Liver (tissue), 9 donors: Measurements from ENCODE around the gene MED15. TPM values are rescaled to one million over a fixed set of nuclear protein-coding genes. Genes with fewer than 3 reads are reported as not detected.

Experiments used
- DNase-seq: peaks from one replicate; pipeline ENCODE4 v3.0.0-alpha.2; 2017; ENCODE audit warnings: low spot score
- H3K27ac ChIP-seq, 2 donors: one replicate each; pipeline ENCODE4 v1.7.0; 2013; ENCODE audit warnings: inconsistent platforms in 2 of 2, low read length in 2 of 2, control low read depth in 1 of 2, low read depth in 1 of 2, mild to moderate bottlenecking in 1 of 2
- H3K27me3 ChIP-seq, 4 donors: one replicate each; pipeline versions ENCODE4 v1.6.1 to v1.7.0; 2013; ENCODE audit warnings: low read length in 3 of 4, inconsistent platforms in 1 of 4, mild to moderate bottlenecking in 1 of 4, moderate library complexity in 1 of 4; ENCODE audit not compliant: control insufficient read depth in 4 of 4, insufficient read depth in 4 of 4
- H3K36me3 ChIP-seq, 4 donors: one replicate each; pipeline versions ENCODE4 v1.6.1 to v1.7.0; 2013; ENCODE audit warnings: low read length in 3 of 4, mild to moderate bottlenecking in 3 of 4, low read depth in 1 of 4, moderate library complexity in 1 of 4; ENCODE audit not compliant: control insufficient read depth in 4 of 4, insufficient read depth in 3 of 4
- H3K4me1 ChIP-seq, 4 donors: one replicate each; pipeline versions ENCODE4 v1.6.1 to v1.7.0; 2013; ENCODE audit warnings: low read length in 3 of 4, mild to moderate bottlenecking in 3 of 4, moderate library complexity in 1 of 4; ENCODE audit not compliant: control insufficient read depth in 4 of 4, insufficient read depth in 4 of 4
- H3K4me3 ChIP-seq, 3 donors: one replicate each; pipeline versions ENCODE4 v1.6.1 to v1.7.0; 2013; ENCODE audit warnings: low read length in 3 of 3, control low read depth in 1 of 3, low read depth in 1 of 3, mild to moderate bottlenecking in 1 of 3
- H3K9ac ChIP-seq, 2 donors: one replicate each; pipeline ENCODE4 v1.7.0; 2013; ENCODE audit warnings: low read length in 2 of 2, mild to moderate bottlenecking in 2 of 2, moderate library complexity in 2 of 2, control low read depth in 1 of 2, low read depth in 1 of 2
- H3K9me3 ChIP-seq, 4 donors: one replicate each; pipeline versions ENCODE4 v1.6.1 to v1.7.0; 2013; ENCODE audit warnings: low read length in 3 of 4; ENCODE audit not compliant: control insufficient read depth in 4 of 4
- ATF3 ChIP-seq: IDR thresholded peaks from 2 replicates; pipeline ENCODE4 v1.6.1; 2016; ENCODE audit warnings: antibody characterized with exemption
- CTCF ChIP-seq: fragments of 150-350 bp; IDR thresholded peaks from 2 replicates; pipeline ENCODE4 v1.5.1; 2017; ENCODE audit warnings: improper control_type of control experiment, low read depth, low read length; ENCODE audit not compliant: missing input control
- EGR1 ChIP-seq, 2 donors: IDR thresholded peaks; 2 replicates each; pipeline ENCODE4 v1.6.1; 2016 to 2018; ENCODE audit warnings: antibody characterized with exemption in 2 of 2, low read depth in 2 of 2
- FOXA1 ChIP-seq: IDR thresholded peaks from 2 replicates; pipeline ENCODE4 v1.6.1; 2016; ENCODE audit warnings: antibody characterized with exemption
- FOXA2 ChIP-seq: IDR thresholded peaks from 2 replicates; pipeline ENCODE4 v1.6.1; 2016; ENCODE audit warnings: antibody characterized with exemption
- GABPA ChIP-seq, 2 donors: IDR thresholded peaks in 1 of 2; conservative IDR thresholded peaks in 1 of 2; 2 replicates each; pipeline ENCODE4 v1.6.1; 2016; ENCODE audit warnings: antibody characterized with exemption in 2 of 2, mild to moderate bottlenecking in 1 of 2, moderate library complexity in 1 of 2
- HNF4A ChIP-seq, 2 donors: conservative IDR thresholded peaks; 2 replicates each; pipeline ENCODE4 v1.6.1; 2016; ENCODE audit warnings: antibody characterized with exemption in 2 of 2, mild to moderate bottlenecking in 2 of 2
- HNF4G ChIP-seq: IDR thresholded peaks from 2 replicates; pipeline ENCODE4 v1.6.1; 2016; ENCODE audit warnings: antibody characterized with exemption
- JUND ChIP-seq, 2 donors: IDR thresholded peaks; 2 replicates each; pipeline ENCODE4 v1.6.1; 2016; ENCODE audit warnings: antibody characterized with exemption in 2 of 2
- MAX ChIP-seq: IDR thresholded peaks from 2 replicates; pipeline ENCODE4 v1.6.1; 2016; ENCODE audit warnings: antibody characterized with exemption
- NR2F2 ChIP-seq: IDR thresholded peaks from 2 replicates; pipeline ENCODE4 v1.6.1; 2016; ENCODE audit warnings: antibody characterized with exemption
- RAD21 ChIP-seq, 2 donors: IDR thresholded peaks; 2 replicates each; pipeline ENCODE4 v1.6.1; 2016; ENCODE audit warnings: antibody characterized with exemption in 2 of 2, mild to moderate bottlenecking in 2 of 2
- REST ChIP-seq: IDR thresholded peaks from 2 replicates; pipeline ENCODE4 v1.6.1; 2016; ENCODE audit warnings: antibody characterized with exemption, mild to moderate bottlenecking
- RXRA ChIP-seq, 2 donors: IDR thresholded peaks; 2 replicates each; pipeline ENCODE4 v1.6.1; 2017 to 2018; ENCODE audit warnings: antibody characterized with exemption in 2 of 2, mild to moderate bottlenecking in 1 of 2
- SP1 ChIP-seq: IDR thresholded peaks from 2 replicates; pipeline ENCODE4 v1.6.1; 2018; ENCODE audit warnings: antibody characterized with exemption, mild to moderate bottlenecking
- TAF1 ChIP-seq: conservative IDR thresholded peaks from 2 replicates; pipeline ENCODE4 v1.6.1; 2016; ENCODE audit warnings: antibody characterized with exemption, mild to moderate bottlenecking
- YY1 ChIP-seq: IDR thresholded peaks from 2 replicates; pipeline ENCODE4 v1.6.1; 2016; ENCODE audit warnings: antibody characterized with exemption, mild to moderate bottlenecking
- ZBTB33 ChIP-seq: IDR thresholded peaks from 2 replicates; pipeline ENCODE4 v1.6.1; 2016; ENCODE audit warnings: antibody characterized with exemption
- WGBS: extraction: QIAGEN DNeasy Blood & Tissue Kit; methylation state at CpG from one replicate; pipeline ENCODE4 v1.1.7; 2013; 5-methylcytosine and 5-hydroxymethylcytosine counted together
- polyA plus RNA-seq, 2 donors: library from polyadenylated mRNA; stranded (reverse) in 1 of 2; unstranded in 1 of 2; fragments of 200-250 nt in 1 of 2; fragments of >200 nt in 1 of 2; fragmentation: Nextera tagmentation in 1 of 2; extraction: Ambion mirVana in 1 of 2; gene quantifications; one replicate each; pipeline versions ENCODE4 v1.2.1 to v1.2.3, GENCODE V29; 2013 to 2015
- total RNA-seq, 2 donors: library from RNA; depleted of rRNA; stranded (reverse); fragments of >200 nt; gene quantifications; one replicate each; pipeline ENCODE4 v1.2.3, GENCODE V29; 2014
- donor health status: healthy.
- donor health status: healthy.
- donor health status: healthy.
- donor health status: healthy.
- donor health status: healthy.

The MED15 gene
- total and polyA plus RNA-seq, 4 donors, result 9.7 to 28.0 (median 16.2) TPM

GRCh38 chr22:20499769-20500168, 7.6 kb upstream of the MED15 start:
- peaks cover 0 to 2% (median 0%) of the 10 kb centered on the region in 4 donors for H3K36me3 ChIP-seq
- DNase-seq, result no peak
- H3K4me1 ChIP-seq, result peaks cover 0 to 13% (median 7%) of the 10 kb centered on the region in 4 donors
- no peak for TF ChIP-seq YY1
- no peak for TF ChIP-seq FOXA1
- no peak for TF ChIP-seq FOXA2
- no peak for TF ChIP-seq MAX
- TF ChIP-seq EGR1 (IDR thresholded peaks at IDR 0.05; ENCODE audit: low read depth in 2 of 2), result no peak
- TF ChIP-seq ATF3, result no peak
- no peak for TF ChIP-seq NR2F2
- no peak for TF ChIP-seq GABPA (IDR thresholded peaks at IDR 0.05 in 1 of 2, conservative IDR thresholded peaks at IDR 0.05 in 1 of 2)
- no peak for TF ChIP-seq REST
- TF ChIP-seq HNF4G, result no peak
- TF ChIP-seq SP1, result no peak
- TF ChIP-seq JUND (IDR thresholded peaks at IDR 0.05), result no peak
- no peak for TF ChIP-seq CTCF
- no peak for TF ChIP-seq RAD21 (IDR thresholded peaks at IDR 0.05)
- no peak for TF ChIP-seq ZBTB33
- TF ChIP-seq TAF1, result no peak
- TF ChIP-seq RXRA (IDR thresholded peaks at IDR 0.05), result no peak
- no peak for TF ChIP-seq HNF4A (conservative IDR thresholded peaks at IDR 0.05)
- no peak overlapping the region for H3K27ac ChIP-seq
- H3K9ac ChIP-seq, result no peak overlapping the region
- no peak overlapping the region for H3K4me3 ChIP-seq
- H3K9me3 ChIP-seq, result no peaks in the 10 kb centered on the region
- H3K27me3 ChIP-seq, result no peaks in the 10 kb centered on the region
- WGBS, result 92% methylated on average over 7 of the region's 7 CpGs
